ENCODE results near the gene ZNRF3. TPM values are rescaled to one million over a fixed set of nuclear protein-coding genes. Genes with fewer than 3 reads are reported as not detected.
A peak's percentile ranks its signal among the peaks of the same experiment; 100 is the strongest.

The ZNRF3 gene
- total and polyA plus RNA-seq, 11 donors: 1.8 to 9.2 (median 6.2) TPM

- intact Hi-C loops (cut with DNase I): no loop called here
- ATAC-seq (no peak), DNase-seq (no peak)
- Histone ChIP-seq H3K4me1 (no peaks in the 10 kb centered on the region), H3K4me3 (no peak overlapping the region), H3K27me3 (no peaks in the 10 kb centered on the region), H3K9me3 (no peaks in the 10 kb centered on the region), H3K36me3 (no peaks in the 10 kb centered on the region), H3K27ac (no peak overlapping the region)
- 95 to 99% (median 97%) methylated on average over 2 of the region's 2 CpGs for WGBS, 4 donors
- no peak for TF ChIP-seq POLR2A (IDR thresholded peaks at IDR 0.05)
- TF ChIP-seq CTCF (IDR thresholded peaks at IDR 0.05): no peak
Measured at GRCh38 chr22:28874811-28875320, 8.5 kb upstream of the ZNRF3 start.

- ATAC-seq (peak; percentile 2 to 48 (median 12)), DNase-seq (peak in 2 of 5 donors; percentile 29 to 39)
- WGBS, 4 donors: 0 to 7% (median 1%) methylated on average over 5 of the region's 5 CpGs
- Histone ChIP-seq H3K4me1 (peaks cover 5 to 23% (median 17%) of the 10 kb centered on the region in 12 donors), H3K36me3 (no peaks in the 10 kb centered on the region), H3K27me3 (peaks cover 0 to 9% (median 0%) of the 10 kb centered on the region in 9 donors), H3K27ac (peak overlapping the region in 10 of 12 donors; percentile 2 to 73 (median 54)), H3K9me3 (no peaks in the 10 kb centered on the region), H3K4me3 (peak overlapping the region; percentile 20 to 88 (median 66))
- TF ChIP-seq CTCF (IDR thresholded peaks at IDR 0.05) (no peak), POLR2A (IDR thresholded peaks at IDR 0.05) (no peak)
- intact Hi-C loops (cut with DNase I): loop anchor here in 4 of 10 donors (10.0 kb wide), 2 partner anchors 152 to 272 kb away; no protein-coding TSS in a partner anchor
Measured at GRCh38 chr22:28882545-28882877, 861 bp upstream of the ZNRF3 start.

GRCh38 chr22:28883657-28883916, 215 bp downstream of the ZNRF3 start:
- Histone ChIP-seq H3K27ac (peak overlapping the region in 9 of 12 donors; percentile 43 to 74 (median 70)), H3K4me1 (peaks cover 5 to 23% (median 17%) of the 10 kb centered on the region in 12 donors), H3K4me3 (peak overlapping the region; percentile 32 to 88 (median 65)), H3K27me3 (peaks cover 0 to 9% (median 0%) of the 10 kb centered on the region in 9 donors), H3K9me3 (no peaks in the 10 kb centered on the region), H3K36me3 (no peaks in the 10 kb centered on the region)
- 0% methylated on average over 1 to 48 of the region's 48 CpGs for WGBS, 4 donors
- DNase-seq (no peak), ATAC-seq (no peak)
- TF ChIP-seq POLR2A (IDR thresholded peaks at IDR 0.05): peak in 1 of 2 donors; percentile 42
- no peak for TF ChIP-seq CTCF (IDR thresholded peaks at IDR 0.05)
- intact Hi-C loops (cut with DNase I): loop anchor here in 4 of 10 donors (10.0 kb wide), 2 partner anchors 151 to 271 kb away; no protein-coding TSS in a partner anchor

- intact Hi-C loops (cut with DNase I): loop anchor here in 4 of 10 donors (10.0 kb wide), 2 partner anchors 151 to 271 kb away; no protein-coding TSS in a partner anchor
- Histone ChIP-seq H3K4me1 (peaks cover 5 to 23% (median 17%) of the 10 kb centered on the region in 12 donors), H3K9me3 (no peaks in the 10 kb centered on the region), H3K36me3 (no peaks in the 10 kb centered on the region), H3K27ac (peak overlapping the region in 4 of 12 donors; percentile 34 to 74 (median 56)), H3K27me3 (peaks cover 0 to 9% (median 0%) of the 10 kb centered on the region in 9 donors), H3K4me3 (peak overlapping the region; percentile 32 to 88 (median 65))
- WGBS, 4 donors: 4 to 21% (median 8%) methylated on average over 23 to 78 of the region's 78 CpGs
- DNase-seq (peak; percentile 25 to 66 (median 33)), ATAC-seq (no peak)
- no peak for TF ChIP-seq POLR2A (IDR thresholded peaks at IDR 0.05)
- peak in 1 of 12 donors; percentile 7 for TF ChIP-seq CTCF (IDR thresholded peaks at IDR 0.05)
Measured at GRCh38 chr22:28883917-28884746, 760 bp downstream of the ZNRF3 start.
